HEK293 (cell line): ENCODE results near the gene RBM18.

Experiments used
- ATF2 ChIP-seq: fragments of 450-650 bp; formaldehyde crosslinking; IDR thresholded peaks from 2 replicates; pipeline ENCODE4 v1.5.1; 2016; ENCODE audit warnings: missing biosample characterization, missing genetic modification characterization, low read depth
- OSR2 ChIP-seq: fragments of 450-650 bp; formaldehyde crosslinking; IDR thresholded peaks from 2 replicates; pipeline ENCODE4 v1.5.1; 2016; ENCODE audit warnings: missing biosample characterization, missing genetic modification characterization
- ZNF416 ChIP-seq: fragments of 450-650 bp; formaldehyde crosslinking; IDR thresholded peaks from 2 replicates; pipeline ENCODE4 v1.5.1; 2016; ENCODE audit warnings: missing biosample characterization, missing genetic modification characterization
- ZNF48 ChIP-seq: fragments of 450-650 bp; formaldehyde crosslinking; IDR thresholded peaks from 2 replicates; pipeline ENCODE4 v1.5.1; 2016; ENCODE audit warnings: missing biosample characterization, missing genetic modification characterization
- ZNF514 ChIP-seq: fragments of 450-650 bp; formaldehyde crosslinking; IDR thresholded peaks from 2 replicates; pipeline ENCODE4 v1.5.1; 2016; ENCODE audit warnings: missing biosample characterization, missing genetic modification characterization
- ZNF548 ChIP-seq: fragments of 450-650 bp; formaldehyde crosslinking; IDR thresholded peaks from 2 replicates; pipeline ENCODE4 v1.5.1; 2016; ENCODE audit warnings: missing biosample characterization, missing genetic modification characterization
- ZSCAN16 ChIP-seq: fragments of 450-650 bp; formaldehyde crosslinking; IDR thresholded peaks from 2 replicates; pipeline ENCODE4 v1.5.1; 2016; ENCODE audit warnings: missing biosample characterization, missing genetic modification characterization

- TF ChIP-seq ZNF48 (tag by site-specific recombination) (no peak), ZNF514 (tag by site-specific recombination) (no peak), ZSCAN16 (tag by site-specific recombination) (no peak), ZNF416 (tag by site-specific recombination) (no peak), ZNF548 (tag by site-specific recombination) (no peak), ATF2 (tag by site-specific recombination) (no peak), OSR2 (no peak)
Measured at GRCh38 chr9:122221183-122221811, 43.3 kb downstream of the RBM18 start.
